Measurements from ENCODE around the gene TMIGD2.
"Not testable (repeated sequence)": the region's sequence is repeated elsewhere in the genome, so short reads cannot be mapped to it uniquely, and the experiment has no call there.

TMIGD2 gene, protein sequence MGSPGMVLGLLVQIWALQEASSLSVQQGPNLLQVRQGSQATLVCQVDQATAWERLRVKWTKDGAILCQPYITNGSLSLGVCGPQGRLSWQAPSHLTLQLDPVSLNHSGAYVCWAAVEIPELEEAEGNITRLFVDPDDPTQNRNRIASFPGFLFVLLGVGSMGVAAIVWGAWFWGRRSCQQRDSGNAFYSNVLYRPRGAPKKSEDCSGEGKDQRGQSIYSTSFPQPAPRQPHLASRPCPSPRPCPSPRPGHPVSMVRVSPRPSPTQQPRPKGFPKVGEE

GRCh38 chr19:4302243-4302640 is at the start of gene TMIGD2:
Gene TMIGD2 (minus strand): TSS chr19:4302389. CDS start chr19:4302385, 4 bp downstream.
- no peak within 1 kb of the TSS for H3K4me3 ChIP-seq (ENCODE audit: low read depth, low read length)
- DNase-seq (ENCODE audit: low read depth): no peak

DNA sequence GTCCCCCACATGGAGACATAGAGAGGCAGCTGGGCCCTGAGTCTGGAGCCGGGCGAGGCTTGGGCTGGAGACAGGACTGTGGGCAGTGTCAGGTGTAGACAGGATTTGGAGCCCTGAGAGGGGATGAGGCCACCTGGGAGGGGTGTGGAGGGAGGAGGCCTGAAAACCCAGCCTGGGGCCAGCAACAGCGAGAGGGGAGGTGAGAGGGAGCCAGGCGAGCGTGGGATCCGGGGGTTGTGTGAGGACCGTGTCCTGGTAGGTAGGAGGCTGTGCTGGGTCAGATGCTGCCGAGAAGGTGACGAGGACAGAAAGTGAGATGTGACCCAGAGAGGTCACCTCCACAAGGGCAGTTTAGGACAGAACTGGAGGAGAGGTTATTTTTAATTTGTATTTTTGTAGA is 48.5 kb upstream of the TMIGD2 start:
- no peak overlapping the region for H3K4me3 ChIP-seq (ENCODE audit: low read depth, low read length)
- TF ChIP-seq, protein P1, sequence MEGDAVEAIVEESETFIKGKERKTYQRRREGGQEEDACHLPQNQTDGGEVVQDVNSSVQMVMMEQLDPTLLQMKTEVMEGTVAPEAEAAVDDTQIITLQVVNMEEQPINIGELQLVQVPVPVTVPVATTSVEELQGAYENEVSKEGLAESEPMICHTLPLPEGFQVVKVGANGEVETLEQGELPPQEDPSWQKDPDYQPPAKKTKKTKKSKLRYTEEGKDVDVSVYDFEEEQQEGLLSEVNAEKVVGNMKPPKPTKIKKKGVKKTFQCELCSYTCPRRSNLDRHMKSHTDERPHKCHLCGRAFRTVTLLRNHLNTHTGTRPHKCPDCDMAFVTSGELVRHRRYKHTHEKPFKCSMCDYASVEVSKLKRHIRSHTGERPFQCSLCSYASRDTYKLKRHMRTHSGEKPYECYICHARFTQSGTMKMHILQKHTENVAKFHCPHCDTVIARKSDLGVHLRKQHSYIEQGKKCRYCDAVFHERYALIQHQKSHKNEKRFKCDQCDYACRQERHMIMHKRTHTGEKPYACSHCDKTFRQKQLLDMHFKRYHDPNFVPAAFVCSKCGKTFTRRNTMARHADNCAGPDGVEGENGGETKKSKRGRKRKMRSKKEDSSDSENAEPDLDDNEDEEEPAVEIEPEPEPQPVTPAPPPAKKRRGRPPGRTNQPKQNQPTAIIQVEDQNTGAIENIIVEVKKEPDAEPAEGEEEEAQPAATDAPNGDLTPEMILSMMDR (IDR thresholded peaks at IDR 0.05; ENCODE audit: control insufficient read depth, extremely low read depth, insufficient read depth): no peak
- DNase-seq (ENCODE audit: low read depth): no peak

More at GRCh38 chr19:4302243-4302640, at the start of gene TMIGD2:
- TF ChIP-seq, protein P1 (IDR thresholded peaks at IDR 0.05; ENCODE audit: control insufficient read depth, extremely low read depth, insufficient read depth): no peak

DNA sequence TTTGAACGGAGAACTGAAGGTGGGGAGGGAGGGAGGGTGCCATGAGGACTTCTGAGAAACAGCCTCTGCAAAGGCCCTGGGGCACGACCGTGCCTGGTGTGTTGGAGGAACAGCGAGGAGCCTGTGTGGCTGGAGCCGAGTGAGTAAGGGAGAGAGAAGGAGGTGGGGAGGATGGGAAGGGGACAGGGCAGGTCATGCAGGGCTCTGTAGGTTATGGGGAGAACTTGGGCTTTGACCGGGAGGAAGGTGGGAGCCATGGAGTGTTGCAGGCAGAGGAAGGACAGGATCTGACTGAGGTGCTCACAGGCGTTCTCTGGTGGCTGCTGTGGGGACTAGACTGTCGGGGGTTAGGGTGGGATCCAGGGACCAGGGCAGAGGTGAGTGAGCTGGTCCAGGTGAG is 47.9 kb upstream of the TMIGD2 start:
- TF ChIP-seq, protein P1 (IDR thresholded peaks at IDR 0.05; ENCODE audit: control insufficient read depth, extremely low read depth, insufficient read depth): no peak
- no peak for DNase-seq (ENCODE audit: low read depth)
- H3K4me3 ChIP-seq (ENCODE audit: low read depth, low read length): no peak overlapping the region

GRCh38 chr19:4349225-4349624 is 47.0 kb upstream of the TMIGD2 start:
- not testable (repeated sequence) for H3K4me3 ChIP-seq (ENCODE audit: low read depth, low read length); DNase-seq (ENCODE audit: low read depth)

- TF ChIP-seq, protein P1 (IDR thresholded peaks at IDR 0.05; ENCODE audit: control insufficient read depth, extremely low read depth, insufficient read depth): no peak
- no peak for DNase-seq (ENCODE audit: low read depth)
- no peak overlapping the region for H3K4me3 ChIP-seq (ENCODE audit: low read depth, low read length)
Measured at GRCh38 chr19:4347521-4347920, 45.3 kb upstream of the TMIGD2 start.

DNA sequence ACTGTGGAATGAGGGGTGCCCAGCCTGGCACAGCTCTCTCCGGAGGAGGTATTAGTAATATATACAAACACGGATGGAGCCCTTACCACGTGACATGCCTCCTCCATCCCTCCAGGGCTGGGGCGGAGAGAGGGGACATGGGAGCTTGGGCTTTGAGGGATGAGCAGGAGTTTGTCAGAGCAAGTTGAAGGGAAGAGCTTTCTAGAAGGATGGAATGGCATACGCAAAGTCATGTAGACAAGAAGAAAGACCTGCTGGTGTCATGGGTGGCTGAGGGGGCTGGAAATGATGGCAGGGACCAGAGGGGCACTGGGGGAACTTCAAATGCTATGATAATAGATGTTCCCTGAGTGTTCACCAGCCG is 43.8 kb upstream of the TMIGD2 start:
- no peak overlapping the region for H3K4me3 ChIP-seq (ENCODE audit: low read depth, low read length)
- TF ChIP-seq, protein P1 (IDR thresholded peaks at IDR 0.05; ENCODE audit: control insufficient read depth, extremely low read depth, insufficient read depth): no peak
- DNase-seq (ENCODE audit: low read depth): no peak

DNA sequence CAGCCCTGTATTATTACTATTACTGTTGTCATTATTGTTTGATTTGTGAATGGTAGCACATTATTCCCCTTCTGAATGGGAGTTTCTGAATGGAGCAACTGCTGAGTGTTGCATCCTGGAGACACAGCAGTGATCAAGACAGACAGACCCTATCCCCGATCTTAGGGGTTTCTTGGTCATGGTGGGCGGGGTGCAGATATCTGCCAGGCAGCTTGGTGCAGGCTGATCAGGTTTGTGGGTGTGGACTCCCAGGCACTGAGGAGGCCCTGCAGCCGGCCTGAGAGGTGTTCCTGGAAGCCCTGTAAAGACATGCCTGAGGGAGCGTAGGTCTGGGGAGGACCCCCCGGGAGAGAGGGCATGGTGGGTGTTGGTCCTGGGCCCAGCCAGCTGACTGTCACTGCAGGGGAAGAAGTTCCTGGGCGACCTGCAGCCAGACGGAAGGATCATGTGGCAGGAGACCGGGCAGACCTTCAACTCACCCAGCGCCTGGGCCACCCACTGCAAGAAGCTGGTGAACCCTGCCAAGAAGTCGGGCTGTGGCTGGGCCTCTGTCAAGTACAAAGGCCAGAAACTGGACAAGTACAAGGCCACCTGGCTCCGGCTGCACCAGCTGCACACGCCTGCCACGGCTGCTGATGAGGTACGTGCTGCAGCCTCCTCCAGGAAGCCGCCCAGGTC is 43.3 kb upstream of the TMIGD2 start:
- TF ChIP-seq, protein P1 (IDR thresholded peaks at IDR 0.05; ENCODE audit: control insufficient read depth, extremely low read depth, insufficient read depth): no peak
- DNase-seq (ENCODE audit: low read depth): no peak
- H3K4me3 ChIP-seq (ENCODE audit: low read depth, low read length): no peak overlapping the region
